Stimulated activated CD8-positive, alpha-beta memory T cell treated with anti-CD3 and anti-CD28 coated beads, Interleukin-7, amount 100 ng/mL, for 24 hours (primary cell): ENCODE data around the gene STS.
A peak's percentile ranks its signal among the peaks of the same experiment; 100 is the strongest.
"Not testable (repeated sequence)": the region's sequence is repeated elsewhere in the genome, so short reads cannot be mapped to it uniquely, and the experiment has no call there.

Source experiments
- DNase-seq: peaks from one replicate; pipeline ENCODE4 v3.0.0-alpha.2; 2020; ENCODE audit warnings: low read depth

The STS gene

DNA sequence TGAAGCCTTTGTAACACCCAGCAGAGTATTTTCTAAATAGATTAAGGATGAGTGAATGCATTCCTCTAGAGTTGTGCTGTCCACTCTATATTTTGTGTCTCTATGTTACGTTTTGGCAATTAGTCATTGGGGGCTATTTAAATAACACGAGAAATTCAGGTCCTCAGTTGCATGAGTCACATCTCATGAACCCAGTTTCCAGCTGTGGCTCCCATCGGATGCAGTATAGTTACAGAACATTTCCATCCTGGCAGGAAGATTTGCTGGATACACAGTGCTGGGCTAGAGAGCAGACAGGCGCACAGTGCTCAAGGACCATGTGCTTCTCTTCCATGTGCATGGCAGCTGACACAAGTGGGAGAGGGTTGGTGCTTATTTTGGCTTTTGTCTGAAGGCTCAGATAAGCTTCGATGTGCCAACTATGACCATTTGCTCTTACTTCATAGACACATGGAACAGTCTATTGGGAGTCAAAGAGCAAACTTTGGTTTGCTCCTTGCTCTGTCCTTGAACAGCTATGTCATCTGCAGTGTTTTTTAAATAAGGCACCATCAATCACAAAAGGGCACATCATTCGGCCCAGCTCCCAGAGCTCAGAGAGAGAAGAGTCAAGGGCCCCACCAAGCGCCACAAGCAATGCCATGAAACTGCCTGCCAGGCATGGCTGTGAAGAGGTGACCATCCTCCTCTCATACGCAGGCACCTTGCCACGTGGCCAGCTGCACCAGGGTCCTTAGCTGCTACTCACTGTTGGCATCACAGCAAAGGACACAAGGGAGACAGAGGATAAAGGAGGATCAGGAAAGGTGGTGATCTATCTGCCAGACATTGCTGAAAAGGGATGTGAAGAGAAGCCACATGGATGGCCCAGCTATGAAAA, 8.1 kb upstream of the STS start:
- no peak for DNase-seq

DNA sequence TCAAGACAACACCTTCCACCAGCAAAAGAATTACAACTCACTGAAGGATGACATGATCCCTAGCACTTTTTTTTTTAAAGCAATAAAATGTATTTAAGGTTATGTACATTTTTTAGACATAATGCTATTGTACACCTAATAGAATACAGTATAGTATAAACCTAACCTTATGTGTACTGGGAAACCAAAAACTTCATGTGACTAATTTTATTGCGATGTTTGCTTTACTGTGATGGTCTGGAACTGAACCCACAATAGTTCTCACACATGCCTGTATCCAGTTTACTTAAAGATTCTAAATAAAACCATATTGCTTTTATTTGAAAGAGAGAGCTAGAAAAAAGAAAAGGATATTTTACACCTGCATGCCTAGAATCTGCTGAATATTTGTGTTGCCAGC, 4.4 kb upstream of the STS start:
- DNase-seq: no peak

DNA sequence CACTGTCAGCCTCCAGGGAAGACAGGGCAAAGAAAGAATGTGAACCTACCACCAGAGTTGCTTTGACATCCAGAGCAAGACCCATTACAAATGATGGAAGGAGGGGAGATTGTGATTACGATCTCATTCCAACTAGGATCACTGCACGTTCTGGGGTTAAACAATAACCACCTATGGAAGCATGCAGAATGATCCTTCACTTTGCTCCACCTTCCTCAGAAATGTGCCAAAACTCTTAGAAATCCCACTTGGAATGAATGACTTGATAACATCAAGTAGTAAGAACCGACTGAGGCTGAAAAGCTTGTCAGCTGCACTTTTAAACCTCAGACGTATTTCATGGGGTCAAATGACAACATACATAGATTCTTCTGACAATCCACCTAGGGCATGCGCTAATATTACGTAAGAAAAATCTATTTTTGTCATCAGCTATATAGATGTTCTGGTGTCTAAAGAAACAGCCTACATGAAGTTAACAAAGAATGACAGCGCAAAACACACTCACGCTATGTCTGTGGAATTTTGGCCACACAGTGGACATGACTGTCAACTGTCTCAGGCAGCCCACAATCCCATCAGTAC, 3.5 kb upstream of the STS start:
- DNase-seq: no peak

DNA sequence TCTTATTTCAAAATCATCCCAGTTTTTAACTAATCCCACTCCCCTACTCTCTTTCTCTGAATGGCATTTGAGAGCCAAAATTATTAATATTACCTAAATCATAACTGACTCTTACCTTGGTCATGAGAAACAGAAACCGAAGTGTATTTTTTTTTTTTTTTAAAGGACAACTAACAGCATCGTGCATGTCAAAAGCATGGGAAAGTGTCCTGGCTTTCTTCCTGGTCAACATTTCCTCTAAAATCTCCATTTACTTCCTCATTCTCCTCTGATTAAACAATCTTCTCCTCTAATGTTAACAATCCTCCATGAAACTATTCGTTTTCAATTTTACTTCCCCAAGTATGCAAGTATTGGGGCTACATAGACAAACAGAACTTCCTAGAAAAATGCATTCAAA, 2.1 kb upstream of the STS start:
- no peak for DNase-seq

DNA sequence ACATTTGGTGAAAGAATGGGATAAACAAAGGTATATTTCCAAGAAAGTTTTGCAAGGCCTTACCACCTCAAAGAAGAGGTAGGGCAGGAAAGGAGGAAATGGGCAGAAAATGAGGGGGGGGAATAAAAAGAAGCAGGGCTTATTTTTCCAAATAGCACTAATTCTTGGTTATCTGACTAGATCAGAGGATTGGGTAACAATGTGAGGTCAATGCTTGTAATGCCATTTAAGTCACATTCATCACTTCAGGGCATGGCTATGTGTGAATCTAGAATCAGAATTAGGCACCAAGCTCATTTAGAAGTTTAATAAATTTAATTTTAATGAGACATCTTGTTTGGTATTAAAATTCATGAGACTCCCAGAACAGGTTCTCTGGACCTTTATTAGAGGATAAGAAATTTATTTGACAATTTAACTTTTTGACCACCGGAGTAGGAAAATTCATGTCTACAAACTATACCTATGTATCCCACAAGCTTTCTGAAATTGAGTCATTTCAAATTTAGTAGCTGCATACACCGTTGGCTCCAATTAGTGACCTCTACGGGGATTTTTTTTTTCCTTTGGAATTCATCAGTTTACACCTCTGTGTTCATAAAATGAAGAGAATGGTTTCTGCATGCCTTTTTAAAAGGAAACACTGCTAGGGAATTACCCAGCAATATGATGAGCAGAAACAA, 1.4 kb upstream of the STS start:
- no peak for DNase-seq

DNA sequence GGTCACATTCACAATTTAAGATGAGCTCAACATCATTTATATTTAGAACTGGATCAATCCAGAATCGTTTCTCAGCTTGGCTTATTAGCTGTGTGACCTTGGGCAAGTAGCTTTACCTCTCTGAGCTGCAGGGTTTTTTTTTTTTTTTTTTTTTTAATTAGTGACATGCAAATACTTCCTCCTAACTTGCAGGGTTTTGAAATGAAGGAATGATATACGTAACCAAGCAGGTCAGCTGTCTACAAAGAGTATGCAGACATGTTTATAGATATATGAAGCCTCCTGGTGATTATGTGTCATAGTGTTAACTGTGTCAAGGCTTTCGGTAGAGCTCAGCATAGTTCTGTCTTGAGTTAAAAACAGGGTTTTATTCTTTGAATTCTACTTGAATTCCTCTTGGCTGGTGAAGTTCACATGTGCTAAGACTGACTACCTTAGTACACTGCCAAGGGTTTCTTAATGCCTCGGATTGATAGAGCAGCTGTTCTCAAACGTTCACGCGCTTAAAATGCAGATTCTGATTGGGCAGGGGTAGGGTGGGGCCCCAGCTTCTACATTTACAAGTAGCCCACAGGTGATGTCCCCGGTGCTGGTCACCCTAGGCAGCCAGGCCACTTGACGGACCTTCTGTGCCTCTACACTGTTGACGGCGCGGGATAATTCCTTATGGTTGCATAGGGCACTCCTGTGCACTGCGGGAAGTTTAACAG, 654 bp upstream of the STS start:
- no peak for DNase-seq

- peak; percentile 39 for DNase-seq
These were observed 704 bp downstream of the STS start, which contains the start of gene PUDP for GRCh38 chrX:7147978-7148854. TSS of gene PUDP (minus strand) at chrX:7148153. CDS start at chrX:7148113, 40 bp downstream.

GRCh38 chrX:7149411-7149810, 1.9 kb downstream of the STS start:
- DNase-seq: no peak

GRCh38 chrX:7153231-7153630, 5.7 kb downstream of the STS start:
- DNase-seq: no peak

GRCh38 chrX:7154041-7154597, 6.6 kb downstream of the STS start:
- DNase-seq: no peak

DNA sequence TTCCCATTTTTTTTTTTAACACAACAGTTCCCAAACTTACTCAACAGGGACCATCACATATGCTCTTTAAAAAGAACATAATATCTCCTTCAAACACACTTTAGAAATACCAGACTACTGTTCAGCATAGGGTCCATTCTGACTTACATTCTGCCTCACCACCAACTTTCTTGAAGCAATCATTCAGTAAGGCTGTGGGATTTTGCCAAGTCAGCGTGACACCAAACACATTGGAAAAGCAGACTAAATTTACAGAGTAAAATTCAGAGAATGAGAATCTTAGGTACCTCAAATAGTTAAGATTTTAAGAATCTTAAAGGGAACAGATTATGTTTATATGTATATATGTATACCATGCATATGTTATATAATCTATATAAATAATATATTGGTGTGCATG, 7.7 kb downstream of the STS start:
- no peak for DNase-seq

DNA sequence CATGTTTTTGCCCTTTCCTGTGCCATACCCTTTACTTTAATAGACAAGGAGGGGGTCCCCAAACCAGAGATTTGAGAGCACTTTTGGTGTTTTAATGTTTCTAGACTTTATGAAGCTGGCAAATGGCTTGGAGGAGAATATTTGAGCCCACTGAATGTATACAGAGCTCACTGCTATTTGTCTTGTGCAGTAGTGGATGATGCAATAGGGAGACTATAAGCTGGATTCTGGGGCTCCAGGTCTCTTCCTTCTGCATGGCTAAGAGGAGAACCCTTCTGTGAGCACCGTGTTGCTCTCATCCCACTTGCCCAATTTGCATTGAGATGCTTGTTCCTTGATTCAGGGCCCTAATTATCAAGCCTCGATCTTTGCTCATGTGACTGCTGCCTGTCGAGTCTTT, 9.4 kb downstream of the STS start:
- DNase-seq: no peak

DNA sequence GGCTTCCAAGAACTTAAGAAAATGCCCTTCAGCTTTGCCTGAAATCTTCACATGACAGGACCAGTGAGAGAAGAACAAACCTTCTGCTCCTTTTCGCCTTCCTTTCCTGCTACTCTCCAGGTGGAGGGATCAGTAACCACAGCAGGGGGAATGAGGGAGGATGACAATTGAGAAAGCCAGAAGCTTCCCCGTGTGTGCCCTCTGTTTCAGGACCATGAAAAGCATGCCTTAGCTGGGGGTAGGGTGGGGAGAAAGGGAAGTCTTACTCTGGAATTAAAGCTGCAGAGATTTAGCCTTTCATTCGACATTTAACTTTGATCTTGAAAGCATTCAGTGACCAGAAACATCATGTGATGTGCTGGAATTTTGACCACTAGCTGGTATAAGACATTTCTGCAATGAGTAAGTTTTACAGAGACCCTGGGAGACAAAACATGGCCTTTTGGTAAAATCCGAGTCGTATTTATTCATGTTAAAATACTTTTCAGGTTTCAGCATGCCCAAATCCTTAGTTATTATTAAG, 11.0 kb downstream of the STS start:
- no peak for DNase-seq

- DNase-seq: no peak
These were observed 11.8 kb downstream of the STS start for GRCh38 chrX:7159149-7159861.

DNA sequence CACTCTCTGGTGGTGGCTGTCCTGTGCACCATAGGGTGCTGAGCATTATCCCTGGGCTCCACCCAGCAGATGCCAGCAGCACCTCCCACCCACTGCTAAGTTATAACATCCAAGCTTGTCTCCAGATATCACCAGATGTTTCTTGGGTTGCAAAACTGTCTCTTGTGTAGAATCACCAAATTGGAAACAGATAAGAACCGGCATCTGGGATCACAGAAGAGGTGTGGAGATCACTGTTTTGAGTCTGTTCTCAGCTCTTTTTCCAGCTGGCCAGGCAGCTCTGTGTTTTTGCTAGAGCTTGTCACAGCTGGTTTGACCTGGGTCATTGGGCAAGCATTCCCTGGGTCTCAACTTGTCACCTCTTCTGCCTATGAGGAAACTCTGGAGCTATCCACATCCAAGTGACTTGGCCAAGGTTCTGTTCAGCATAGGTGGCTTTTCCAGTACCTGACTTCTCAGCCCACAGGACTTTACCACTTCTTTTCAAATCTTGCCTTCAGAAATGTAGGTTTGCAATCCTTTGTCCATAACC, 15.7 kb downstream of the STS start:
- no peak for DNase-seq

GRCh38 chrX:7164174-7164573, 16.7 kb downstream of the STS start:
- DNase-seq: no peak

- DNase-seq: no peak
These were observed 20.9 kb downstream of the STS start for GRCh38 chrX:7168371-7168770.

GRCh38 chrX:7169627-7170026, 22.1 kb downstream of the STS start:
- no peak for DNase-seq

GRCh38 chrX:7170898-7171297, 23.4 kb downstream of the STS start:
- peak; percentile 4 for DNase-seq

DNA sequence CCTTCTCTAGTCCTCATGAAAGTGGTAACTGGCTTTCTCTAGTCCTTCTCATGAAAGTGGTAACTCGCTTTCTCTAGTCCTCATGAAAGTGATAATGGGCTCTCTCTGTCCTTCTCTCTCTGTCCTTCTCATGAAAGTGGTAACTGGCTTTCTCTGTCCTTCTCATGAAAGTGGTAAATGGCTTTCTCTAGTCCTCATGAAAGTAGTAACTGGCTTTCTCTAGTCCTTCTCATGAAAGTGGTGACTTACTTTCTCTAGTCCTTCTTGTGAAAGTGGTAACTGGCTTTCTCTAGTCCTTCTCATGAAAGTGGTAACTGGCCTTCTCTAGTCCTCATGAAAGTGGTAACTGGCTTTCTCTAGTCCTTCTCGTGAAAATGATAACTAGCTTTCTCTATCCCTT, 31.3 kb downstream of the STS start:
- not testable (repeated sequence) for DNase-seq
